RPMI8226 (cell line): ENCODE results near the gene NKX1-1.
"Not testable (repeated sequence)": the region's sequence is repeated elsewhere in the genome, so short reads cannot be mapped to it uniquely, and the experiment has no call there.

ENCODE experiments used
- DNase-seq: peaks from one replicate; pipeline ENCODE4 v3.0.0-alpha.2; 2015

The NKX1-1 gene

GRCh38 chr4:1383728-1384591 lies 22.3 kb downstream of the NKX1-1 start:
- no peak for DNase-seq

GRCh38 chr4:1382776-1383727 lies 23.2 kb downstream of the NKX1-1 start:
- no peak for DNase-seq

GRCh38 chr4:1381944-1382541 lies 24.2 kb downstream of the NKX1-1 start:
- DNase-seq, result no peak

- no peak for DNase-seq
These were observed 25.0 kb downstream of the NKX1-1 start for GRCh38 chr4:1381181-1381621.

- no peak for DNase-seq
These were observed 25.7 kb downstream of the NKX1-1 start for GRCh38 chr4:1380368-1381151.

- DNase-seq, result no peak
These were observed 26.4 kb downstream of the NKX1-1 start for GRCh38 chr4:1379801-1380331.

GRCh38 chr4:1379351-1379781 lies 26.9 kb downstream of the NKX1-1 start:
- DNase-seq, result no peak

GRCh38 chr4:1378559-1379231 lies 27.5 kb downstream of the NKX1-1 start:
- no peak for DNase-seq

- no peak for DNase-seq
These were observed 28.5 kb downstream of the NKX1-1 start for GRCh38 chr4:1377606-1378261.

GRCh38 chr4:1376841-1377605 lies 29.2 kb downstream of the NKX1-1 start:
- no peak for DNase-seq

GRCh38 chr4:1376391-1376840 lies 29.8 kb downstream of the NKX1-1 start:
- DNase-seq, result no peak

- DNase-seq, result no peak
These were observed 30.4 kb downstream of the NKX1-1 start for GRCh38 chr4:1375761-1376322.

GRCh38 chr4:1375051-1375721 lies 31.1 kb downstream of the NKX1-1 start:
- no peak for DNase-seq

- DNase-seq, result no peak
These were observed 31.6 kb downstream of the NKX1-1 start for GRCh38 chr4:1374706-1375045.

- DNase-seq, result no peak
These were observed 32.1 kb downstream of the NKX1-1 start for GRCh38 chr4:1373892-1374705.

- not testable (repeated sequence) for DNase-seq
These were observed 33.7 kb downstream of the NKX1-1 start for GRCh38 chr4:1372576-1372975.

- DNase-seq, result no peak
These were observed 34.8 kb downstream of the NKX1-1 start for GRCh38 chr4:1371176-1372165.
